Astrocyte of the cerebellum (primary cell): ENCODE data around the gene RPL26.
"Not testable (repeated sequence)": the region's sequence is repeated elsewhere in the genome, so short reads cannot be mapped to it uniquely, and the experiment has no call there.

Source experiments
- DNase-seq: peaks from one replicate; pipeline ENCODE4 v3.0.0-alpha.2; 2011; ENCODE audit warnings: low read depth
- H3K4me3 ChIP-seq: 2 replicates; pipeline ENCODE4 v1.5.1; 2011; ENCODE audit warnings: mild to moderate bottlenecking, low read depth, low read length, moderate library complexity
- CTCF ChIP-seq: IDR thresholded peaks from 2 replicates; pipeline ENCODE4 v1.5.1; 2012; ENCODE audit warnings: low read length, low read depth, moderate library complexity, mild to moderate bottlenecking; ENCODE audit errors: missing control alignments
- in situ Hi-C: cut with HindIII; loops from 2 replicates; pipeline ENCODE4 v1.10.0; 2017; ENCODE audit warnings: low sequenced_read_pairs

RPL26 gene

GRCh38 chr17:8401107-8401506, 18.1 kb upstream of the RPL26 start:
- no peak for DNase-seq
- H3K4me3 ChIP-seq: no peak overlapping the region
- in situ Hi-C loops: loop anchor here (25.0 kb wide), 1 partner anchor 361 kb away; the partner anchor contains the start of gene SPDYE4
- no peak for TF ChIP-seq CTCF

GRCh38 chr17:8398980-8399379, 16.0 kb upstream of the RPL26 start:
- no peak overlapping the region for H3K4me3 ChIP-seq
- in situ Hi-C loops: no loop called here
- no peak for TF ChIP-seq CTCF
- no peak for DNase-seq

- no peak for DNase-seq
- in situ Hi-C loops: no loop called here
- H3K4me3 ChIP-seq: no peak within 1 kb of the TSS
- no peak for TF ChIP-seq CTCF
These were observed 14.6 kb upstream of the RPL26 start, which contains the start of gene RNF222 for GRCh38 chr17:8397636-8398035. Gene RNF222 (minus strand): TSS chr17:8397827. CDS start chr17:8393461, 4,366 bp downstream.

GRCh38 chr17:8394497-8394896, 11.5 kb upstream of the RPL26 start:
- H3K4me3 ChIP-seq, in situ Hi-C loops, DNase-seq: not testable (repeated sequence)

GRCh38 chr17:8393470-8394231, 10.7 kb upstream of the RPL26 start:
- in situ Hi-C loops: no loop called here
- no peak overlapping the region for H3K4me3 ChIP-seq
- TF ChIP-seq CTCF: no peak
- no peak for DNase-seq

GRCh38 chr17:8392674-8393469, 9.9 kb upstream of the RPL26 start:
- H3K4me3 ChIP-seq: no peak overlapping the region
- no peak for TF ChIP-seq CTCF
- no peak for DNase-seq
- in situ Hi-C loops: no loop called here

GRCh38 chr17:8392274-8392673, 9.3 kb upstream of the RPL26 start:
- DNase-seq: no peak
- in situ Hi-C loops: no loop called here
- no peak for TF ChIP-seq CTCF
- H3K4me3 ChIP-seq: no peak overlapping the region
